Prostate gland (tissue), 2 donors: ENCODE results near the gene GJB5. TPM values are rescaled to one million over a fixed set of nuclear protein-coding genes. Genes with fewer than 3 reads are reported as not detected.

Experiments used
- DNase-seq: peaks from one replicate; pipeline ENCODE4 v3.0.0-alpha.2; 2019; ENCODE audit warnings: low spot score
- H3K27ac ChIP-seq, 2 donors: fragments of 200-600 bp; sonication (generic); 2 replicates each; pipeline ENCODE4 v1.5.1; 2017 to 2019
- H3K27me3 ChIP-seq: fragments of 200-600 bp; sonication (generic); replicated peaks from 2 replicates; pipeline ENCODE4 v1.5.1; 2019; ENCODE audit not compliant: insufficient read depth
- H3K36me3 ChIP-seq, 2 donors: fragments of 200-600 bp; sonication (generic); 1 replicate in 1 of 2; 2 replicates in 1 of 2; pipeline versions ENCODE4 v1.5.1 to v1.8.1; 2017 to 2019
- H3K4me1 ChIP-seq: fragments of 200-600 bp; sonication (generic); replicated peaks from 2 replicates; pipeline ENCODE4 v1.5.1; 2019
- H3K4me3 ChIP-seq, 2 donors: fragments of 200-600 bp; sonication (generic); 2 replicates each; pipeline ENCODE4 v1.5.1; 2017 to 2019
- H3K9me3 ChIP-seq: fragments of 200-600 bp; sonication (generic); 2 replicates; pipeline ENCODE4 v1.5.1; 2017
- POLR2A ChIP-seq: fragments of 450-650 bp; IDR thresholded peaks from one replicate; pipeline ENCODE4 v1.6.1; 2016; ENCODE audit warnings: antibody characterized with exemption, mild to moderate bottlenecking
- POLR2AphosphoS5 ChIP-seq: sonication (generic); formaldehyde crosslinking; IDR thresholded peaks from one replicate; pipeline ENCODE4 v1.6.1; 2017; ENCODE audit warnings: antibody characterized with exemption
- WGBS: methylation state at CpG from one replicate; pipeline ENCODE4 v1.1.5; 2018; 5-methylcytosine and 5-hydroxymethylcytosine counted together
- intact Hi-C: fragments of 100-400 bp; cut with DNase I; formaldehyde crosslinking; loops from one replicate; pipeline ENCODE4 v1.14.2; 2022
- total RNA-seq, 2 donors: library from RNA; depleted of rRNA; stranded (reverse); fragments of >200 nt; gene quantifications; one replicate each; pipeline ENCODE4 v1.1.0, GENCODE V29; 2016
- TF ChIP-seq, protein P1 (sequence below), 4 experiments: fragments of 200-600 bp in 2 of 4; fragments of 450-650 bp in 2 of 4; sonication (generic) in 2 of 4; IDR thresholded peaks; 1 replicate in 3 of 4; 2 replicates in 1 of 4; pipeline ENCODE4 v1.5.1; 2016 to 2019; ENCODE audit warnings: antibody characterized with exemption in 4 of 4, mild to moderate bottlenecking in 2 of 4, moderate library complexity in 2 of 4

GJB5 gene
- total RNA-seq, 2 donors from 2014 or later: 6.5 to 6.9 TPM

DNA sequence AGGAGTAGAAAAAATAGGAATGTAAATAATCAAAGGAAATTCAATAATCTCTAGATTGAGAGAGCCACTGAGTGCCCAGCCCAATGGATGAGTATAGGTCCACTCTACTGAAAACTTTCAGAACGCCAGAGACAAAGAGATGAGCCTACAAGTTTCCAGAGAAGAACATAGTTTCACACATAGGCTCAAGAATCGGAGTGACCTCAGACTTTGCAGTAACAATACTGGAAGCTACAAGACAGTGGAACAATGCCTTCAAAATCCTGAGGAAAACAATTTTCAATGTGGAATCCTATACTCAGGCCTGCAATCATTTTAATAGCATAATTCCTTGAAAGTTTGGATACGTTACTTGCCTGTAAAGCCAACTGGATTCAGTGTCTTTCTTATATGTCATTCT is 48.9 kb downstream of the GJB5 start:
- TF ChIP-seq POLR2AphosphoS5: no peak
- TF ChIP-seq, protein P1, sequence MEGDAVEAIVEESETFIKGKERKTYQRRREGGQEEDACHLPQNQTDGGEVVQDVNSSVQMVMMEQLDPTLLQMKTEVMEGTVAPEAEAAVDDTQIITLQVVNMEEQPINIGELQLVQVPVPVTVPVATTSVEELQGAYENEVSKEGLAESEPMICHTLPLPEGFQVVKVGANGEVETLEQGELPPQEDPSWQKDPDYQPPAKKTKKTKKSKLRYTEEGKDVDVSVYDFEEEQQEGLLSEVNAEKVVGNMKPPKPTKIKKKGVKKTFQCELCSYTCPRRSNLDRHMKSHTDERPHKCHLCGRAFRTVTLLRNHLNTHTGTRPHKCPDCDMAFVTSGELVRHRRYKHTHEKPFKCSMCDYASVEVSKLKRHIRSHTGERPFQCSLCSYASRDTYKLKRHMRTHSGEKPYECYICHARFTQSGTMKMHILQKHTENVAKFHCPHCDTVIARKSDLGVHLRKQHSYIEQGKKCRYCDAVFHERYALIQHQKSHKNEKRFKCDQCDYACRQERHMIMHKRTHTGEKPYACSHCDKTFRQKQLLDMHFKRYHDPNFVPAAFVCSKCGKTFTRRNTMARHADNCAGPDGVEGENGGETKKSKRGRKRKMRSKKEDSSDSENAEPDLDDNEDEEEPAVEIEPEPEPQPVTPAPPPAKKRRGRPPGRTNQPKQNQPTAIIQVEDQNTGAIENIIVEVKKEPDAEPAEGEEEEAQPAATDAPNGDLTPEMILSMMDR (IDR thresholded peaks at IDR 0.05): no peak
- TF ChIP-seq POLR2A: no peak
- Histone ChIP-seq H3K4me3 (no peak overlapping the region), H3K27ac (no peak overlapping the region), H3K4me1 (no peaks in the 10 kb centered on the region), H3K9me3 (no peaks in the 10 kb centered on the region), H3K36me3 (no peaks in the 10 kb centered on the region), H3K27me3 (no peaks in the 10 kb centered on the region)
- 96% methylated on average over 3 of the region's 3 CpGs for WGBS
- DNase-seq: no peak
- intact Hi-C loops: no loop called here

DNA sequence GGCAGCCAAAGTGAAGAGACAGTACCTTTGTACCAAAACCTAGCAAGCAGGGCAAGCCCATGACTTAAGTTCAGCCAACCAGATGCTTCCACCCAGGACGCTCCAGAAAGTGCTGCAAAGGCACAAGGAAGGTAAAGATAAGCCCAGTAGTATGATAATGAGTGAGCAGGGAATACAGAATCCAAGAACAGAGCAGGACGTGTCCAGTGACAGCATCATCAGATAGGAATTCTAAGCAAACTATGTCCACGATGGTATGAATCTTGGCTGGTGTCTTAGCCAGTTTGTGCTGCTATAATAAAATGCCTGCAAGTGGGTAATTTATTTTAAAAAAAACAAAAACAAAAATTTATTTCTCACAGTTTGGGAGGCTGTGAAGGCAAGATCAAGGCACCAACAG is 51.5 kb downstream of the GJB5 start:
- 52% methylated on average over 3 of the region's 3 CpGs for WGBS

More for the DNA sequence above, 51.5 kb downstream of the GJB5 start:
- no peak overlapping the region for H3K4me3 ChIP-seq
- no peak overlapping the region for H3K27ac ChIP-seq
- TF ChIP-seq, protein P1 (IDR thresholded peaks at IDR 0.05): no peak
- TF ChIP-seq POLR2AphosphoS5: no peak
- no peak for TF ChIP-seq POLR2A
- no peaks in the 10 kb centered on the region for H3K36me3 ChIP-seq
- intact Hi-C loops: no loop called here
- H3K9me3 ChIP-seq: no peaks in the 10 kb centered on the region
- no peaks in the 10 kb centered on the region for H3K27me3 ChIP-seq
- DNase-seq: no peak
- no peaks in the 10 kb centered on the region for H3K4me1 ChIP-seq

Other genes starting within 250 kb of the GJB5 start
- gene GJB4, start 4.7 kb downstream of the GJB5 start, total RNA-seq: 1 to 10 TPM; 1.3 to 2.4 TPM
- gene GJB3, start 26.2 kb downstream of the GJB5 start, total RNA-seq: 1 to 10 TPM; 5.4 to 7.1 TPM
- 10 to 100 TPM in 1 of 2 donors, 1 to 10 TPM in 1; 3.8 to 15.9 TPM for gene GJA4, start 38.0 kb downstream of the GJB5 start, total RNA-seq
- 10 to 100 TPM; 10.7 to 29.6 TPM for gene SMIM12, start 104.7 kb downstream of the GJB5 start, total RNA-seq
- gene DLGAP3, start 174.6 kb downstream of the GJB5 start, total RNA-seq: 1 to 10 TPM in 1 of 2 donors, under 1 TPM in 1; 0.14 to 7.1 TPM
- 10 to 100 TPM; 60.8 to 64.4 TPM for gene TMEM35B, start 230.3 kb downstream of the GJB5 start, total RNA-seq